ENCODE data around the gene TRIM17. TPM values are rescaled to one million over a fixed set of nuclear protein-coding genes. Genes with fewer than 3 reads are reported as not detected.
A peak's percentile ranks its signal among the peaks of the same experiment; 100 is the strongest.

Gene TRIM17
- total and polyA plus RNA-seq, 7 donors = 0.44 to 0.95 TPM; not detected in 5

DNA sequence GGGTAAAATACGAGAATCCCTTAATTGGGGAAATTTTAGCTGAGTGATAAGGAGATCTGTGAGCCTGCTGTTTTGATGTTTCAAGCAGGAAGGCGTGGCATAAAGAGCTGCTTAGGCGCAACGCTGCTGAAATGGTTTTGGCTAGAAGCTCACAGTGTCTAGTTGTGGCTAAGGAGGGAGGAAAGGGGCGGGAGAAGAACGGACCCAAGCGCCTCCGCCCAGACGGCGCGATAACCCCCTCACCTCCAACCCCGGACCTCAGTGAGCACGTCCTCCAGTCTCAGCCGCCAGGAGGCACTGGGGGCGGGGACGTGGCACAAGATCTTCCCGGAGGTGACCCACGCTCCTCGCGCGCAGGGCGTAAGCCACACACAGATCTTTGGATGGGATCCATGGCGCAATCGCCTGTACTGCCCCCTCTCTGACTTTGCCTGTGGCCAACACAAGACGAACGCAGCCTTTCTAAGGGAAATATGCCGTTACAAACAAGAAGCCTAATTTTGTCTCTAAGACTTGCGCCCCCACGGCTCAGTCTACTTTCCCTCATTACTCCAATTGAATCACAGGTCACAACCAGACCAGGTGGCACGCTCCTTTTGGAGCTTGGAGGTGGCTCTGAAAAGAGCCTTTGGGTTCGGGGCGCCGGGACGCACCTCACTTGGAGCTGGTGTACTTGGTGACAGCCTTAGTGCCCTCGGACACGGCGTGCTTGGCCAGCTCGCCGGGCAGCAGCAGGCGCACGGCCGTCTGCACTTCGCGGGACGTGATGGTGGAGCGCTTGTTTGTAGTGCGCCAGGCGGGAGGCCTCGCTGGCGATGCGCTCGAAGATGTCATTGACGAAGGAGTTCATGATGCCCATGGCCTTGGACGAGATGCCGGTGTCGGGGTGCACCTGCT lies 47.1 kb upstream of the TRIM17 start:
- intact Hi-C loops (cut with DNase I) = no loop called here
- peaks cover 0 to 25% (median 17%) of the 10 kb centered on the region in 4 donors for H3K4me1 ChIP-seq
- 5 to 11% methylated on average over 55 to 56 of the region's 56 CpGs for WGBS, 2 donors
- peak; percentile 68 for DNase-seq
- no peaks in the 10 kb centered on the region for H3K9me3 ChIP-seq
- TF ChIP-seq POLR2A (IDR thresholded peaks at IDR 0.05) (no peak), POLR2AphosphoS5 (IDR thresholded peaks at IDR 0.05) (no peak), EP300 (IDR thresholded peaks at IDR 0.05) (no peak)
- TF ChIP-seq, protein P1, sequence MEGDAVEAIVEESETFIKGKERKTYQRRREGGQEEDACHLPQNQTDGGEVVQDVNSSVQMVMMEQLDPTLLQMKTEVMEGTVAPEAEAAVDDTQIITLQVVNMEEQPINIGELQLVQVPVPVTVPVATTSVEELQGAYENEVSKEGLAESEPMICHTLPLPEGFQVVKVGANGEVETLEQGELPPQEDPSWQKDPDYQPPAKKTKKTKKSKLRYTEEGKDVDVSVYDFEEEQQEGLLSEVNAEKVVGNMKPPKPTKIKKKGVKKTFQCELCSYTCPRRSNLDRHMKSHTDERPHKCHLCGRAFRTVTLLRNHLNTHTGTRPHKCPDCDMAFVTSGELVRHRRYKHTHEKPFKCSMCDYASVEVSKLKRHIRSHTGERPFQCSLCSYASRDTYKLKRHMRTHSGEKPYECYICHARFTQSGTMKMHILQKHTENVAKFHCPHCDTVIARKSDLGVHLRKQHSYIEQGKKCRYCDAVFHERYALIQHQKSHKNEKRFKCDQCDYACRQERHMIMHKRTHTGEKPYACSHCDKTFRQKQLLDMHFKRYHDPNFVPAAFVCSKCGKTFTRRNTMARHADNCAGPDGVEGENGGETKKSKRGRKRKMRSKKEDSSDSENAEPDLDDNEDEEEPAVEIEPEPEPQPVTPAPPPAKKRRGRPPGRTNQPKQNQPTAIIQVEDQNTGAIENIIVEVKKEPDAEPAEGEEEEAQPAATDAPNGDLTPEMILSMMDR (IDR thresholded peaks at IDR 0.05) = no peak
- H3K27me3 ChIP-seq = peaks cover 27 to 100% (median 98%) of the 10 kb centered on the region in 3 donors
- H3K27ac ChIP-seq = no peak overlapping the region
- peak overlapping the region in 2 of 4 donors; percentile 21 to 25 for H3K4me3 ChIP-seq
- H3K36me3 ChIP-seq = no peaks in the 10 kb centered on the region

DNA sequence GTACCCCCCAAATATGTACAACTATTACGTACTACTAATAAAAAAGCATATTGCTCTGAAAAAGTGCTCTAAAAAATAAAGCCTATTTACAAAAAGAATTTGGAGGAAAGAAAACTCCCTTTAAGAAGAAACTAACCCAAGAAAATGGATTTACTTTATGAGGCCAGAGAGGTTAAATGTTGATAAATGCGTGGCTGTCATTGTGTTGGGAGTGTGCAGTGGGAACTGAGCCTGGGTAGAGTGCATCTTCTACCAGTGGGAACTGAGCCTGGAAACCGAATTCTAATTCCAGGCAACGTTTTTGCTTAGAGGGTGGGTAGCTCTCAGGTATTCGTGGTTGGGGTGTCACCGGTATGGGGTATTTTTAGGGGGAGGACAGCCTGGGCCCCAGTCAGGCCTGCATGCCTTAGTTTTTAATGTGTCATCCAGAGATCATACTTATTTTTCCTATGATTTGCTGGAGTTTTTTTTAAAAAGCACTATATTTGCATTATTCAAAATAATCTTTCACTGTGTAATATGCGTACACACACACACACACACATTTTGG lies 46.4 kb upstream of the TRIM17 start:
- DNase-seq = peak; percentile 10
- Histone ChIP-seq H3K27me3 (peaks cover 27 to 100% (median 95%) of the 10 kb centered on the region in 3 donors), H3K9me3 (no peaks in the 10 kb centered on the region), H3K36me3 (no peaks in the 10 kb centered on the region), H3K4me3 (no peak overlapping the region), H3K4me1 (peaks cover 0 to 32% (median 24%) of the 10 kb centered on the region in 4 donors), H3K27ac (no peak overlapping the region)
- TF ChIP-seq, protein P1 (IDR thresholded peaks at IDR 0.05) = no peak
- TF ChIP-seq EP300 (IDR thresholded peaks at IDR 0.05) (no peak), POLR2A (IDR thresholded peaks at IDR 0.05) (no peak), POLR2AphosphoS5 (IDR thresholded peaks at IDR 0.05) (no peak)
- intact Hi-C loops (cut with DNase I) = no loop called here
- whole genome bisulfite sequencing, 2 donors = 57 to 59% methylated on average over 7 of the region's 7 CpGs

DNA sequence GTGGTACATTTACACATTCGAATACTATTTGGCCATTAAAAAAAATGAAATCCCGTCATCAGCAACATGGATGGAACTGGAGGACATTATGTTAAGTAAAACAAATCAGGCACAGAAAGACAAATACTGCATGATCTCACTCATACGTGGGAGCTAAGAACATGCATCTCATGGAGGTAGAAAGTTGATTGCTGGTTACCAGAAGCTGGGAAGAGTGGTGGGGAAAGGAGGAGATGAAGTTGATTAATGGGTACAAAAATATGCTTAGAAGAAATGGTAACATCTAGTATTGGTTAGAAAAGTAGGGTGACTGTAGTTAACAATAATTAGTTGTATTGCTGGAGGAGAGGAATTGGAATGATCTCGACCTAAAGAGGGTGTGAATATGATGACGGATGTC lies 45.9 kb upstream of the TRIM17 start:
- no peak for TF ChIP-seq POLR2AphosphoS5 (IDR thresholded peaks at IDR 0.05)
- TF ChIP-seq, protein P1 (IDR thresholded peaks at IDR 0.05) = no peak
- TF ChIP-seq POLR2A (IDR thresholded peaks at IDR 0.05) = no peak
- no peak for TF ChIP-seq EP300 (IDR thresholded peaks at IDR 0.05)
- DNase-seq = no peak
- H3K36me3 ChIP-seq = no peaks in the 10 kb centered on the region
- intact Hi-C loops (cut with DNase I) = no loop called here
- peaks cover 0 to 36% (median 27%) of the 10 kb centered on the region in 4 donors for H3K4me1 ChIP-seq
- peaks cover 27 to 100% (median 90%) of the 10 kb centered on the region in 3 donors for H3K27me3 ChIP-seq
- H3K4me3 ChIP-seq = no peak overlapping the region
- no peaks in the 10 kb centered on the region for H3K9me3 ChIP-seq
- WGBS, 2 donors = 74 to 88% methylated on average over 5 of the region's 5 CpGs
- H3K27ac ChIP-seq = no peak overlapping the region

DNA sequence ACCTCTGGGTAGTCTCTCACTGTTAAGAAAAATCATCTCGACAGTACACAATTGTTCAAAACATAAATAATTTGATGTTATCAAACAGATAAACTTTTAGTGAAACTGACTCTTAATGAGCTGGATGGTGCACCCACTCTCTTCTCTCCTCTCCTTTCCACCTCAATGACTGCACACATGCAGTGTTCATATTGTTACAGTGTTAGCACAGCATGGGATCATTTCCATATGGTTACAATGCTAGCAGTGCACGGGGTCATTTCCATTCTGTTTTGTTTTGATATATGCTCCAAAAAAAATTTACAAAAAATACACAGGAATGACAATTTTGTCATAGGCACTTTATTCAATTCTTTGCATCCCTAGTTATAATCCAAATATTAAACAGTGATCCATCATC lies 44.2 kb upstream of the TRIM17 start:
- 84 to 89% methylated on average over 2 of the region's 2 CpGs for WGBS, 2 donors

More for the DNA sequence above, 44.2 kb upstream of the TRIM17 start:
- no peak overlapping the region for H3K4me3 ChIP-seq
- H3K4me1 ChIP-seq = peaks cover 0 to 48% (median 34%) of the 10 kb centered on the region in 4 donors
- no peak for DNase-seq
- H3K27me3 ChIP-seq = peaks cover 27 to 100% (median 81%) of the 10 kb centered on the region in 3 donors
- intact Hi-C loops (cut with DNase I) = no loop called here
- TF ChIP-seq POLR2A (IDR thresholded peaks at IDR 0.05) (no peak), EP300 (IDR thresholded peaks at IDR 0.05) (no peak), POLR2AphosphoS5 (IDR thresholded peaks at IDR 0.05) (no peak)
- TF ChIP-seq, protein P1 (IDR thresholded peaks at IDR 0.05) = no peak
- H3K27ac ChIP-seq = no peak overlapping the region
- H3K9me3 ChIP-seq = no peaks in the 10 kb centered on the region
- no peaks in the 10 kb centered on the region for H3K36me3 ChIP-seq
